Right lobe of liver (tissue), 4 donors: ENCODE results near the gene SLC15A1.

Experiments used
- POLR2A ChIP-seq: fragments of 450-650 bp; IDR thresholded peaks from one replicate; pipeline ENCODE4 v1.6.1; 2017; ENCODE audit warnings: antibody characterized with exemption, mild to moderate bottlenecking
- TF ChIP-seq, protein P1 (sequence below), 4 donors: fragments of 200-600 bp in 3 of 4; fragments of 450-650 bp in 1 of 4; IDR thresholded peaks; one replicate each; pipeline versions ENCODE4 v1.5.1 to v1.8.0; 2016 to 2022; ENCODE audit warnings: antibody characterized with exemption in 4 of 4, mild to moderate bottlenecking in 2 of 4
- donor health status: DM: no; HTN: no; CAD: no.
- donor health status: DM: no; HTN: no; CAD: no.
- donor health status: DM: no; HTN: yes; CAD: no.

DNA sequence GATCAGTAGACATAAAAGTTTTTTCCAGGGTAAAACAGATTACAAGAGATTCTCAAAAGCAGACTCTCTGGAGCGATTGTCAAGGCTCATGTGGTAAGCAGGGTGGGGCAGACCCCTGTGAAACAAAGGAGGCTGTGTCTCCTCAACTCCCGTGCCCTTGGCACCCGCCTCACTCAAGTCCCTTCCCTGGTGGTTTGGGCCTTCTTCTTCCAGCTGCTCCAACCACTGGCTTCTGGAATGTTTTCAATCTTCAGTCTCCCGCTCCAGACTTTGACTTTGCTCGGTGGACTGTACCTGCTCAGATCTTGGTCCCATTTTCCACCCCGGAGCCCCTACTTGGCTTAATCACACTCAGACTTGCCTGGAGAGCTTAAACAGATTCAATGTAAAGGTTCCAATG is 100.7 kb downstream of the SLC15A1 start:
- TF ChIP-seq, protein P1, sequence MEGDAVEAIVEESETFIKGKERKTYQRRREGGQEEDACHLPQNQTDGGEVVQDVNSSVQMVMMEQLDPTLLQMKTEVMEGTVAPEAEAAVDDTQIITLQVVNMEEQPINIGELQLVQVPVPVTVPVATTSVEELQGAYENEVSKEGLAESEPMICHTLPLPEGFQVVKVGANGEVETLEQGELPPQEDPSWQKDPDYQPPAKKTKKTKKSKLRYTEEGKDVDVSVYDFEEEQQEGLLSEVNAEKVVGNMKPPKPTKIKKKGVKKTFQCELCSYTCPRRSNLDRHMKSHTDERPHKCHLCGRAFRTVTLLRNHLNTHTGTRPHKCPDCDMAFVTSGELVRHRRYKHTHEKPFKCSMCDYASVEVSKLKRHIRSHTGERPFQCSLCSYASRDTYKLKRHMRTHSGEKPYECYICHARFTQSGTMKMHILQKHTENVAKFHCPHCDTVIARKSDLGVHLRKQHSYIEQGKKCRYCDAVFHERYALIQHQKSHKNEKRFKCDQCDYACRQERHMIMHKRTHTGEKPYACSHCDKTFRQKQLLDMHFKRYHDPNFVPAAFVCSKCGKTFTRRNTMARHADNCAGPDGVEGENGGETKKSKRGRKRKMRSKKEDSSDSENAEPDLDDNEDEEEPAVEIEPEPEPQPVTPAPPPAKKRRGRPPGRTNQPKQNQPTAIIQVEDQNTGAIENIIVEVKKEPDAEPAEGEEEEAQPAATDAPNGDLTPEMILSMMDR (IDR thresholded peaks at IDR 0.05) = no peak
- TF ChIP-seq POLR2A = no peak
